ENCODE data around the gene ERI3. TPM values are rescaled to one million over a fixed set of nuclear protein-coding genes. Genes with fewer than 3 reads are reported as not detected.

The ERI3 gene
- total and polyA plus RNA-seq, 9 of the 15 experiments (the other 6 are each of a cell fraction or from before 2014, with no cell fraction given): 47.8 to 93.4 (median 67.2) TPM

- Histone ChIP-seq H4K20me1 (replicated peaks; ENCODE audit: control insufficient read depth, insufficient read depth, low read length) (no peaks in the 10 kb centered on the region), H3K36me3 (ENCODE audit: control insufficient read depth, insufficient read depth, low read length) (no peaks in the 10 kb centered on the region), H3K27ac (ENCODE audit: extremely low read depth, low read depth, low read length) (no peak overlapping the region), H3K9me1 (ENCODE audit: control insufficient read depth, insufficient read depth, low read length) (no peaks in the 10 kb centered on the region), H3K4me2 (ENCODE audit: insufficient read depth, low read length) (no peak overlapping the region), H3K4me1 (replicated peaks in 1 of 2; ENCODE audit: control insufficient read depth in 2 of 2, insufficient read depth in 2 of 2, low read length in 2 of 2) (peaks cover 0 to 2% of the 10 kb centered on the region in 2 experiments; a peak in 1 of 5 replicates), H3K9me3 (replicated peaks; ENCODE audit: control insufficient read depth, insufficient read depth, low read depth, low read length) (no peaks in the 10 kb centered on the region), H2AFZ (ENCODE audit: low read depth, low read length) (no peak overlapping the region), H3K9ac (ENCODE audit: insufficient read depth in 1 of 2, low read depth in 2 of 2, low read length in 2 of 2) (no peak overlapping the region), H3K27me3 (ENCODE audit: control insufficient read depth in 2 of 2, insufficient read depth in 2 of 2, low read length in 2 of 2) (peaks cover 19 to 22% of the 10 kb centered on the region in 2 experiments), H3K79me2 (ENCODE audit: control insufficient read depth, insufficient read depth, low read length) (no peaks in the 10 kb centered on the region), H3K4me3 (no peak overlapping the region)
- DNase-seq (ENCODE audit: extremely low read depth in 1 of 4, low spot score in 3 of 4) (no peak), FAIRE-seq (no peak), ATAC-seq (no peak)
- in situ Hi-C loops (cut with MboI) (no loop called here), intact Hi-C loops (cut with micrococcal nuclease) (no loop called here)
- ChIA-PET POLR2A (interaction anchor here (0.6 kb wide), 1 partner anchor 19 kb away, joined by 3 read pairs; no protein-coding TSS in a partner anchor), CTCF (ENCODE audit: low intra/inter-chr PET ratio) (no interaction called here)
- BruUV-seq (replicated peaks): no TSS peak
- WGBS (ENCODE audit: insufficient coverage, low coverage, missing lambda C conversion rate): 0% methylated on average over 1 of the region's 1 CpG
- TF ChIP-seq TFAM (CRISPR knock-in tag; conservative IDR thresholded peaks at IDR 0.05): no peak
- TF ChIP-seq SFPQ (IDR thresholded peaks at IDR 0.05; ENCODE audit: low read depth, low read length): no peak
- no peak for TF ChIP-seq SLC30A9 (CRISPR knock-in tag; IDR thresholded peaks at IDR 0.05)
- TF ChIP-seq TFAP4 (CRISPR knock-in tag; IDR thresholded peaks at IDR 0.05; ENCODE audit: borderline replicate concordance): no peak
- no peak for TF ChIP-seq ZBTB5 (IDR thresholded peaks at IDR 0.05)
- no peak for TF ChIP-seq TCF7L2 (IDR thresholded peaks at IDR 0.05; ENCODE audit: low read depth, low read length)
- TF ChIP-seq THRB (CRISPR knock-in tag; conservative IDR thresholded peaks at IDR 0.05): no peak
- no peak for TF ChIP-seq ZNF75A (CRISPR knock-in tag; IDR thresholded peaks at IDR 0.05)
- no peak for TF ChIP-seq ZFP36 (IDR thresholded peaks at IDR 0.05; ENCODE audit: low read depth, low read length, partially characterized antibody)
- TF ChIP-seq HDAC1 (IDR thresholded peaks at IDR 0.05): no peak
- TF ChIP-seq KLF16 (IDR thresholded peaks at IDR 0.05): no peak
- TF ChIP-seq MXI1 (IDR thresholded peaks at IDR 0.05; ENCODE audit: low read depth, low read length): no peak
Measured at GRCh38 chr1:44174630-44175029, 180.4 kb downstream of the ERI3 start.
